Stimulated activated CD4-positive, alpha-beta T cell treated with anti-CD3 and anti-CD28 coated beads, Interleukin-15, amount 100 ng/mL, for 1 hour (primary cell): ENCODE measurements around the gene ELAPOR1.

Source experiments
- DNase-seq, 2 donors: peaks; one replicate each; pipeline ENCODE4 v3.0.0-alpha.2; 2020; ENCODE audit warnings: low read depth in 1 of 2, low spot score in 1 of 2

The ELAPOR1 gene

GRCh38 chr1:109094871-109095270, 19.0 kb upstream of the ELAPOR1 start:
- no peak for DNase-seq

GRCh38 chr1:109095631-109096030, 18.3 kb upstream of the ELAPOR1 start:
- DNase-seq: no peak

GRCh38 chr1:109096120-109096519, 17.8 kb upstream of the ELAPOR1 start:
- no peak for DNase-seq

- DNase-seq: peak; percentile 94 to 95
Measured at GRCh38 chr1:109099938-109100773, 13.8 kb upstream of the ELAPOR1 start.

- DNase-seq: no peak
Measured at GRCh38 chr1:109104364-109105151, 9.4 kb upstream of the ELAPOR1 start.

- no peak for DNase-seq
Measured at GRCh38 chr1:109105881-109106280, 8.0 kb upstream of the ELAPOR1 start.

GRCh38 chr1:109107785-109108184, 6.1 kb upstream of the ELAPOR1 start:
- no peak for DNase-seq

- no peak for DNase-seq
Measured at GRCh38 chr1:109109906-109110305, 4.0 kb upstream of the ELAPOR1 start.

GRCh38 chr1:109111386-109112055, 2.4 kb upstream of the ELAPOR1 start:
- DNase-seq: no peak

GRCh38 chr1:109112056-109112651, 1.8 kb upstream of the ELAPOR1 start:
- no peak for DNase-seq

- DNase-seq: peak; percentile 79
Measured at GRCh38 chr1:109112652-109113285, 1.1 kb upstream of the ELAPOR1 start.

GRCh38 chr1:109114342-109114674, 393 bp downstream of the ELAPOR1 start:
- DNase-seq: no peak

- no peak for DNase-seq
Measured at GRCh38 chr1:109115685-109116084, 1.8 kb downstream of the ELAPOR1 start.

GRCh38 chr1:109116286-109116685, 2.4 kb downstream of the ELAPOR1 start:
- no peak for DNase-seq

- DNase-seq: no peak
Measured at GRCh38 chr1:109118089-109118488, 4.2 kb downstream of the ELAPOR1 start.

GRCh38 chr1:109120356-109120755, 6.4 kb downstream of the ELAPOR1 start:
- DNase-seq: no peak

GRCh38 chr1:109131059-109131458, 17.1 kb downstream of the ELAPOR1 start:
- no peak for DNase-seq

GRCh38 chr1:109131800-109132199, 17.9 kb downstream of the ELAPOR1 start:
- no peak for DNase-seq

GRCh38 chr1:109133002-109133706, 19.2 kb downstream of the ELAPOR1 start:
- DNase-seq: no peak

GRCh38 chr1:109133815-109134214, 19.9 kb downstream of the ELAPOR1 start:
- no peak for DNase-seq
